ENCODE measurements around the gene C17orf50. TPM values are rescaled to one million over a fixed set of nuclear protein-coding genes. Genes with fewer than 3 reads are reported as not detected.

Gene C17orf50
- total RNA-seq, 2 experiments from 2014 or later = not detected

DNA sequence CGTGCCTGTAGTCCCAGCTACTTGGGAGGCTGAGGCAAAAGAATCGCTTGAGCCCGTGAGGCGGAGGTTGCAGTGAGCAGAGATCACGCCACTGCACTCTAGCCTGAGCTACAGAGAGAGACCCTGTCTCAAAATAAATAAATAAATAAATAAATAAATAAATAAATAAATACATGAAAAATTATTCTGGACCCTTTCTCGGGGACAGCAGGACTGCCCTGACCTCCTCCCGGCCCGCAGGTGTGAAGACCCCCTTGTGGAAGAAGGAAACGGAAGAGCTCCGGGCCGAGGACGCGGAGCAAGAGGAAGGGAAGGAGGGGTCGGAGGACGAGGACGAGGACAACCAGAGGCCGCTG is 3.1 kb downstream of the C17orf50 start:
- POLR2A ChIA-PET = interaction anchor here (0.6 to 2.2 kb wide), 2 partner anchors 45 to 701 kb away, joined by 4 to 30 read pairs; partner anchors contain the start of gene TAF15
- intact Hi-C loops (cut with micrococcal nuclease) = loop anchor here (1.0 kb wide), 2 partner anchors 41 to 46 kb away; partner anchors contain the start of gene TAF15
- H3K9me3 Mint-ChIP-seq = no peaks in the 10 kb centered on the region
- H3K27ac Mint-ChIP-seq = no peak overlapping the region
- DNase-seq = no peak
- peaks cover 9% of the 10 kb centered on the region for H3K4me1 Mint-ChIP-seq (ENCODE audit: low read depth)
- no peaks in the 10 kb centered on the region for H3K27me3 Mint-ChIP-seq
- no peaks in the 10 kb centered on the region for H3K36me3 Mint-ChIP-seq
- peak overlapping the region; percentile 43 for H3K4me3 Mint-ChIP-seq
- CTCF ChIA-PET = interaction anchor here (0.6 to 9.2 kb wide), 50 partner anchors 9 to 735 kb away, joined by 3 to 336 read pairs (median 5); partner anchors contain the start of genes MMP28, NLE1, PEX12 and RASL10B

DNA sequence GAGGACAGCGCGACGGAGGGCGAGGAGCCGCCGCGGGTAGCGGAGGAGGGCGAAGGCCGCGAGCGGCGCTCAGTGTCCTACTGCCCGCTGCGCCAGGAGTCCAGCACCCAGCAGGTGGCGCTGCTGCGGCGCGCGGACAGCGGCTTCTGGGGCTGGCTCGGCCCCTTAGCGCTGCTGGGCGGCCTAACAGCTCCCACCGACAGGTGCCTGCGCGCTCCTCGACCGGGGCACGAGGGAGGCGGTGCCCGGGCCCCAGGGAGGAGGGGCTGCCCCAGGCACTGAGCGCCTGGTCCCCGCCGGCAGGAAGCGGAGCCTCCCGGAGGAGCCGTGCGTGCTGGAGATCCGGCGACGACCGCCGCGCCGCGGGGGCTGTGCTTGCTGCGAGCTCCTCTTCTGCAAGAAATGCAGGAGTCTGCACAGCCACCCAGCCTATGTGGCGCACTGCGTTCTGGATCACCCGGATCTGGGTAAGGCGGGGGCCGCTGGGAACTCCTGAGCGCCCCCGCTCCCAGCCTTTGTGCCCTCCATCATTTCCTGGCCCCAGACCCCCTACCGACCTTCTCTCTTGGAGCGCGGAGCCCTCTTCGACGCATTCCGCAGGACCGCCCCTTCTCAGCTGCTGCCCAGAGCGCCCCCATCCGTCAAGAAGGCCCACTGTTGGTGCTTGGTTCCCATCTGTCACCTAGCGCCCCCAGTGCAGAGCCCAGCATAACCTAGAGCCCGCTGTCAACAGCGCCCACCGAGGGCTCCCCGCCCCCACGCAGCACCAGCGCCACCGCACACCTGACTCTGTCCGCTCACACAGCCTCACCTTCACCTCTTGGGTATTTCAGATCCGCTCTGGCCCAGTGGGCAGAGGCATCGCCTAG is 3.7 kb downstream of the C17orf50 start:
- DNase-seq = peak; percentile 91
- Mint-ChIP-seq H3K4me3 (peak overlapping the region; percentile 81), H3K4me1 (ENCODE audit: low read depth) (peaks cover 9% of the 10 kb centered on the region), H3K27ac (peak overlapping the region; percentile 46), H3K27me3 (no peaks in the 10 kb centered on the region), H3K9me3 (no peaks in the 10 kb centered on the region), H3K36me3 (no peaks in the 10 kb centered on the region)
- ChIA-PET POLR2A (interaction anchor here (0.6 to 2.2 kb wide), 5 partner anchors 31 to 108 kb away, joined by 3 to 30 read pairs (median 3); partner anchors contain the start of genes MMP28 and TAF15), CTCF (interaction anchor here (0.6 to 9.2 kb wide), 55 partner anchors 9 to 718 kb away, joined by 3 to 336 read pairs (median 4); partner anchors contain the start of genes MMP28, NLE1, PEX12 and RASL10B)
- intact Hi-C loops (cut with micrococcal nuclease) = loop anchor here (1.0 kb wide), 2 partner anchors 40 to 45 kb away; partner anchors contain the start of gene TAF15

DNA sequence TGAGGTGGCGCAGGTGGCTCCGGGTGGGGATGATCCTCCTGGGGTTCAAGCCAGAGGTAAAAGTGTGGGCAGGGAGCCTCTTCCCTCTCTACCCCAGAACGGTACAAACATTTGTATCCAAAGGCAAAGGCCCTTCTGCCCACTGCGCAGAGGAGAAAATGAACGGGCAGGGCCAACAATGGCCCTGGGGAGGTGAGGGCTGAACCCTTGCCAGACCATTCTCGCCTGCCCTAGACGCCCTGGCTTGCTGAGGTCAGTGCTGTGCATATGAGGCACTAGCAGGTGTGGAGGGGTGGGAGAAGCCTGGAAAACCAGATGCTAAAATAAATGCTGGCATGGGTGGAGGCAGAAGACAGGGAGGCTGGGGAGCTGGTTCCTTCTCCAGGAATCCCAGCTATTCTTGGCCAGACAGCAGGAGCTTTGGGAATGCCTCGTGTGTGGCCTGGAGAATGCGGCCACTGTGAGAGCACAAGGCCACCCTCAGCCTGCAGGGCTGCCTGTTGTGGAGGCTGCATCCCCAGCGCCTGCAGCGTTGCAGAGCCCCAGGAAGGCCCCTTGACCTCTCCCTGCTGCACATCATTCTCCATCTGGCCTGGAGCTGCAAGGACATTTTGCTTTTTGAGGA is 4.5 kb downstream of the C17orf50 start:
- H3K4me1 Mint-ChIP-seq (ENCODE audit: low read depth) = peaks cover 9% of the 10 kb centered on the region
- peak overlapping the region; percentile 81 for H3K4me3 Mint-ChIP-seq
- no peak for DNase-seq
- POLR2A ChIA-PET = interaction anchor here (1.0 to 2.2 kb wide), 3 partner anchors 30 to 44 kb away, joined by 3 to 30 read pairs (median 7); partner anchors contain the start of genes MMP28 and TAF15
- H3K27me3 Mint-ChIP-seq = no peaks in the 10 kb centered on the region
- H3K27ac Mint-ChIP-seq = no peak overlapping the region
- H3K36me3 Mint-ChIP-seq = no peaks in the 10 kb centered on the region
- CTCF ChIA-PET = interaction anchor here (0.9 to 9.2 kb wide), 18 partner anchors 9 to 717 kb away, joined by 3 to 336 read pairs (median 13); partner anchors contain the start of genes MMP28, PEX12, RASL10B and TAF15
- no peaks in the 10 kb centered on the region for H3K9me3 Mint-ChIP-seq
- intact Hi-C loops (cut with micrococcal nuclease) = no loop called here

DNA sequence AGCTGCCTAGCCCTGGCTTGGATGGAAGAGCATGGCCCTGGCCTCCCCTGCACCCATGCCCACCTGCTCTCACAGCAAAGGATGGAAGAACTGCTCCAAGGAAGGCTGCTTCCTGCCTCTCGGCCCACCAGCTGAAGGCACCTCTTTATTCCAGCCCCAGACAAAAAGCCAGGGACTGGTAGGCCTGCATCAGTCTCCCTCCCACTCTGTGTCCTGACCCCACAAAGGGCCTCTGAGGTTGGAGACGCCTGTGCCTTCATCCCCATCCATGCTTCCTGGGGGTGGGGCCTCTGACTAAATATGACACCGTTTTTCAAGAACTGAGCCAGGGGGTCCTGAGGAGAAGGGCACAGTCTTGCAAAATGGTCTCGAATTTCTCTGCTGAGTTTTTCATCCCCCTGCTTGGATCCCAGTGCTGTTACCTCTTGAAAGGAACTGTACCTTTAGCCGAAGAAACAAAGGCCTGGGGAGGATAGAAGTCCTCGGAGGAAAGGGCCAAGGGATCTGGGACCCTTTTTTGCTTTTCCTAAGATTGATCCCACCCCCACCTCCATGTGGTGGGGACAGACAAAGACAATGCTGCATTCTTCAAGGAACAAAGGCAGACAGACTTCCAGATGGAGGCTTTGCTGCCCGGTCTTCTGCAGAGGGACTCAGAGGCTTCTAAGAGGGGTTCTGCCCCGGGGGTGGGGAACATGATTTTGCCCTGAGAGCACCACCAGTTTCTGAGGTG is 5.2 kb downstream of the C17orf50 start:
- POLR2A ChIA-PET = no interaction called here
- H3K27me3 Mint-ChIP-seq = no peaks in the 10 kb centered on the region
- no peak overlapping the region for H3K27ac Mint-ChIP-seq
- no peak overlapping the region for H3K4me3 Mint-ChIP-seq
- H3K4me1 Mint-ChIP-seq (ENCODE audit: low read depth) = peaks cover 9% of the 10 kb centered on the region
- no peaks in the 10 kb centered on the region for H3K36me3 Mint-ChIP-seq
- intact Hi-C loops (cut with micrococcal nuclease) = no loop called here
- CTCF ChIA-PET = interaction anchor here (1.2 to 9.2 kb wide), 5 partner anchors 17 to 43 kb away, joined by 3 to 336 read pairs (median 42); partner anchors contain the start of genes MMP28, RASL10B and TAF15
- H3K9me3 Mint-ChIP-seq = no peaks in the 10 kb centered on the region
- DNase-seq = no peak

DNA sequence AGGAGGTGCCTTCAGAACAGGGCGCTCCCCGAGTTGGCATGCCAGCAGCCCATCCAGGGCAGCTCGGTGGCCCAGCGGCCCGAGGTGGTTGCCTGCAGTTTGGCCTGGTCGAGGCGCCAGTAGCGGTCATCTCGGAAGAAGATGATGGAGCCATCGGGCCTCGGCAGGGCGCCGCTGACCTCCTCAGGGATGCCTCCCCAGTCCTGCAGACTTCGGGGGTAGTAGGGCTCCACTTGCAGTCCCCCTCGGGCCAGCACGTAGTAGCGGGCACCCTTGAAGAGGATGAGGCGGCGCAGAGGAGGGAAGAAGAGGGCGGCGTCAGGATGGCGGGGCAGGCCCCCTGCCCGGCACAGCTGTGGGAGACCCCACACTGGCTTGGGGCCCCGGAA is 5.8 kb downstream of the C17orf50 start:
- intact Hi-C loops (cut with micrococcal nuclease) = no loop called here
- H3K9me3 Mint-ChIP-seq = no peaks in the 10 kb centered on the region
- DNase-seq = no peak
- POLR2A ChIA-PET = no interaction called here
- no peaks in the 10 kb centered on the region for H3K36me3 Mint-ChIP-seq
- CTCF ChIA-PET = interaction anchor here (0.7 to 9.2 kb wide), 7 partner anchors 17 to 153 kb away, joined by 3 to 336 read pairs (median 4); partner anchors contain the start of genes MMP28 and TAF15
- peaks cover 9% of the 10 kb centered on the region for H3K4me1 Mint-ChIP-seq (ENCODE audit: low read depth)
- H3K27me3 Mint-ChIP-seq = no peaks in the 10 kb centered on the region
- no peak overlapping the region for H3K4me3 Mint-ChIP-seq
- no peak overlapping the region for H3K27ac Mint-ChIP-seq

DNA sequence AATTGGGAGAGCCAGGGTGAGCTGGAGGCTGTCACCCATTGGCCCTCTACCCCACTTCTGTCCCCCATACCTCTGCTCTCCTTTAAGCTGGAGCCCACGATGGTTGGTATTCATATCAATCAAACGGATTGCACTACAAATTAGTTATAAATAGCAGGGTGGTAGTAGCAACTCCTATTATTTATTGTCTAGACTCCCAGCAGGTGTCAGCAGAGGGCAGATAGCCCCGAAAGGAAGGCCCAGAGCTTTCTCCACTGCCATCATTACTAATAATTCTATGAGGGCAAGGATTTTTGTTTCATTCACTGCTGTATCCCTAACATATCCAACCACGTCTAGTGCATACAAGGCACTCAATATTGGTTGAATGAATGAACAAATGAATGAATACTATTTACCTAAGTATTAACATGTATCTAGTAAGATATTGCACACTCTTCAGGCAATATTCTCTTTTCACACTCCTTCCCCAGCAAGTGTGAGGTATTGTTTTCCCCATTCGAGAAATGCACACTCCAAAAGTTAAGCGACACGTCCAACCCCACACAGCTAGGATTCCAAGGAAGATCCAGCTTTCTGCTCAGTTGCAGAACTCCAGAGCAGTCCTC is 6.3 kb downstream of the C17orf50 start:
- DNase-seq = peak; percentile 26
- H3K4me1 Mint-ChIP-seq (ENCODE audit: low read depth) = peaks cover 9% of the 10 kb centered on the region
- no peaks in the 10 kb centered on the region for H3K36me3 Mint-ChIP-seq
- H3K9me3 Mint-ChIP-seq = no peaks in the 10 kb centered on the region
- POLR2A ChIA-PET = no interaction called here
- H3K4me3 Mint-ChIP-seq = no peak overlapping the region
- H3K27ac Mint-ChIP-seq = no peak overlapping the region
- intact Hi-C loops (cut with micrococcal nuclease) = no loop called here
- no peaks in the 10 kb centered on the region for H3K27me3 Mint-ChIP-seq
- CTCF ChIA-PET = interaction anchor here (0.7 to 9.2 kb wide), 6 partner anchors 28 to 154 kb away, joined by 3 to 336 read pairs (median 4); partner anchors contain the start of genes MMP28 and TAF15

DNA sequence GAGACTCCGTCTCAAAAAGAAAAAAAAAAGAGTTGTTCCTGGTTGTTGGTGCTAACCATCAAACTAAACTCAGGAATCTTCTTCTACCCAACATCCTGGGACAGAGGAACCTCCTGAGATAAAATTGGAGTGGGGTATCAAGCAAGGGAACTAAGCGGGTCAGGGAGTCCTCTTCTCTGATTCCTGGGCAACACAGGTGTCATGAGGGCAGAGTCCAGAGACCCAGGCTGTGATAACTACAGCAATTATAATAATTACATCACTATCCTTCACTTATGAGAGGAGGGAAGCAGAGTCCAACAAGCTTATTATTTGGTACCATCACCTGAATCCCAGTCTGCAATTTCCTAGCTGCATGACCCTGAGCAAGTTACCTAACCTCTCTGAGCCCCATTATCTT is 8.1 kb downstream of the C17orf50 start:
- intact Hi-C loops (cut with micrococcal nuclease) = no loop called here
- no peak overlapping the region for H3K27ac Mint-ChIP-seq
- POLR2A ChIA-PET = no interaction called here
- H3K4me3 Mint-ChIP-seq = no peak overlapping the region
- no peak for DNase-seq
- H3K27me3 Mint-ChIP-seq = peaks cover 6% of the 10 kb centered on the region
- H3K4me1 Mint-ChIP-seq (ENCODE audit: low read depth) = peaks cover 9% of the 10 kb centered on the region
- H3K36me3 Mint-ChIP-seq = no peaks in the 10 kb centered on the region
- CTCF ChIA-PET = interaction anchor here (1.0 to 9.2 kb wide), 3 partner anchors 12 to 40 kb away, joined by 3 to 336 read pairs (median 4); partner anchors contain the start of gene TAF15
- no peaks in the 10 kb centered on the region for H3K9me3 Mint-ChIP-seq

DNA sequence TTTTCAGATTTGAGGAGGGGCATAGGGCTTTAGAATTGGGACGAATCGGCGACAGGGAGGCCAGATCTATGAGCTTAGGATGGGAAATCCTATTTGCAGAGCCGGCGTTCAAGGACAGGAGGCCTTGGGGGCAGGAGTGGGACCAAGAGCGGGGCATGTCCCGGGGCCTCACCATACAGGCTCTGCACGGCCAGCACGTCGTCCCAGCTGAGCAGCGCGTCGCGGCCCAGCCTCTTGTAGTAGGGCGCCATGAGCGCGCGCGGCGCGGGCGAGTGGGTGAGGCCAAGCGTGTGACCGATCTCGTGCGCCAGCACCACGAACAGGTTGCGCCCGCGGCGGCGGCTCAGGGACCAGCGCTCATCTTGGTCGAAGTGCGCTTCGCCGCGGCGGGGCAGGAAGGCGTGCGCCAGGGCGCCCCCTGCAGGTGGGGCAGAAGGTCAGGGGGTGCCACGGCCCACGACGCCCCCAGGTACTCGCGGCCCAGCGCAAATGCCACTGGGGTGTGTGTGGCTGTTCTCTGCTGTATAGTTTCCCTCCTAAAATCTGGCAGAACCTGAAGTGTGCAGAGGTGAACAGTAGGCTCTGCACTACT is 9.3 kb downstream of the C17orf50 start:
- peaks cover 9% of the 10 kb centered on the region for H3K27me3 Mint-ChIP-seq
- POLR2A ChIA-PET = interaction anchor here (0.6 kb wide), 1 partner anchor 28 kb away, joined by 4 read pairs; no protein-coding TSS in a partner anchor

DNA sequence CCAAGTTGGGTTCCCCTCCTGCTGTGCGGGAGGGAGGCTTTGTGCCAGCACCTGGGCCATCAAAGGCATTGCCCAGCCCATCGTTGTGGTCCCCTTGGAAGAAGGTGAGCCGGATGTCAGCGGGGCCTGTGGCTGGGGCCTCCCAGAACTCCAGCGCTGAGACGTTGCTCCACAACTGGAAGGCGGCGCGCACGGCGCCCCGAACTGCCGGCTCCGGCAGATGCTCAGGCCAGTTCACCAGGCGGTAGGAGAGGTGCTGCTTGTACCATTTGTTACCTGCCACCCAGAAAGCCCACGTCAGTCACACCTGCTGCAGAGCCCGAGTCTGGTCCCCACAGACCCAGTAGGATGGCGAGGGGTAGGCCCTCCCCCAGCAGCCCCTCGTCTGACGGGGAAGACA is 12.4 kb downstream of the C17orf50 start:
- DNase-seq = no peak
- no peak overlapping the region for H3K27ac Mint-ChIP-seq
- H3K9me3 Mint-ChIP-seq = no peaks in the 10 kb centered on the region
- POLR2A ChIA-PET = no interaction called here
- H3K36me3 Mint-ChIP-seq = no peaks in the 10 kb centered on the region
- peaks cover 13% of the 10 kb centered on the region for H3K27me3 Mint-ChIP-seq
- CTCF ChIA-PET = no interaction called here
- no peaks in the 10 kb centered on the region for H3K4me1 Mint-ChIP-seq (ENCODE audit: low read depth)
- intact Hi-C loops (cut with micrococcal nuclease) = no loop called here
- no peak overlapping the region for H3K4me3 Mint-ChIP-seq

More for the DNA sequence above, 9.3 kb downstream of the C17orf50 start:
- CTCF ChIA-PET = interaction anchor here (1.2 to 9.2 kb wide), 2 partner anchors 22 to 39 kb away, joined by 4 to 336 read pairs; partner anchors contain the start of gene TAF15
- H3K27ac Mint-ChIP-seq = peak overlapping the region; percentile 33
- no peak overlapping the region for H3K4me3 Mint-ChIP-seq
- H3K4me1 Mint-ChIP-seq (ENCODE audit: low read depth) = peaks cover 3% of the 10 kb centered on the region
- intact Hi-C loops (cut with micrococcal nuclease) = no loop called here
- no peaks in the 10 kb centered on the region for H3K9me3 Mint-ChIP-seq
- no peak for DNase-seq
- no peaks in the 10 kb centered on the region for H3K36me3 Mint-ChIP-seq

DNA sequence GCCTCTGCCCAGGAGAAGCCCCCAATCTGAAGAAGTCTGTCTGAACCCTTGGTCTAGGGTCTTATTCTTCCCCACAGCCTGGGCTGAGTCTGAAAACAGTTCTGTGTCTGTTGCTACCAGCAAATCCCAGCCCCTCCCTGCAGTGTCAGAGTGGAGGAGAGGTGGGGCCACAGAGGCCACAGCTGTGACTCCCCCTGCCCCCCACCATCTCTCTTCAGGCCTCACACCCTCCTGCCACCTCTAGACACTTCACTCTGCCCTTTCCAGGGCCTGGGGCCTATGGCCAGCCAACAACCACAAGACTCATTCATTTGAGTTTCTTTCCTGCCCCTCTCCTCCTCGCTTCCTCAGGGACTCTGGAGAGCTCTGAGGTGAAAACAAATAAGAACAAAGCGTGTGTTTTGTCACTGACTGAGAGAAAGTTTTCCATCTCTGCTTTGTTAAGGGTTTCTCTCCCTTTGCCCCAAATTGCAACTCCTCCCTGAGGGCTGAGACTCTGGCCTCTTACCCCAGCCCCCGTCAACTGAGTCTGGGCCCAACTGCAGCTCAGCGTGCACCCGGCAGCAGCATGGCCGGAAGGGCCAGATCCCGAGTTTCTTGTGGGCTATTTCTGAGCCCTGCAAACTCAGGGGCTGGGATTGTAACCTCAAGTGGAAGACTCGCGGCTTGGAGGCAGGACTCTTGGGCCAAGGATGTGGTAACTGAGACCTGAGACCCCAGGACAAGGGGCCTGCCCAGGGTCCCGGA is 13.2 kb downstream of the C17orf50 start:
- ChIA-PET POLR2A (interaction anchor here (0.5 kb wide), 1 partner anchor 95 kb away, joined by 3 read pairs; no protein-coding TSS in a partner anchor), CTCF (interaction anchor here (2.1 kb wide), 1 partner anchor 10 kb away, joined by 11 read pairs; no protein-coding TSS in a partner anchor)
- H3K4me3 Mint-ChIP-seq = no peak overlapping the region
- H3K9me3 Mint-ChIP-seq = no peaks in the 10 kb centered on the region
- no peak for DNase-seq
- peaks cover 14% of the 10 kb centered on the region for H3K27me3 Mint-ChIP-seq
- intact Hi-C loops (cut with micrococcal nuclease) = no loop called here
- H3K4me1 Mint-ChIP-seq (ENCODE audit: low read depth) = no peaks in the 10 kb centered on the region
- H3K36me3 Mint-ChIP-seq = no peaks in the 10 kb centered on the region
- no peak overlapping the region for H3K27ac Mint-ChIP-seq

All from activated CD4-positive, alpha-beta memory T cell treated with anti-CD3 and anti-CD28 coated beads for 36 hours (primary cell).